ENCODE measurements around the gene CHCHD4. TPM values are rescaled to one million over a fixed set of nuclear protein-coding genes. Genes with fewer than 3 reads are reported as not detected.

Gene CHCHD4
- polyA plus RNA-seq, 1 donor from 2014 or later = 24.6 TPM

- TF ChIP-seq, protein P1, sequence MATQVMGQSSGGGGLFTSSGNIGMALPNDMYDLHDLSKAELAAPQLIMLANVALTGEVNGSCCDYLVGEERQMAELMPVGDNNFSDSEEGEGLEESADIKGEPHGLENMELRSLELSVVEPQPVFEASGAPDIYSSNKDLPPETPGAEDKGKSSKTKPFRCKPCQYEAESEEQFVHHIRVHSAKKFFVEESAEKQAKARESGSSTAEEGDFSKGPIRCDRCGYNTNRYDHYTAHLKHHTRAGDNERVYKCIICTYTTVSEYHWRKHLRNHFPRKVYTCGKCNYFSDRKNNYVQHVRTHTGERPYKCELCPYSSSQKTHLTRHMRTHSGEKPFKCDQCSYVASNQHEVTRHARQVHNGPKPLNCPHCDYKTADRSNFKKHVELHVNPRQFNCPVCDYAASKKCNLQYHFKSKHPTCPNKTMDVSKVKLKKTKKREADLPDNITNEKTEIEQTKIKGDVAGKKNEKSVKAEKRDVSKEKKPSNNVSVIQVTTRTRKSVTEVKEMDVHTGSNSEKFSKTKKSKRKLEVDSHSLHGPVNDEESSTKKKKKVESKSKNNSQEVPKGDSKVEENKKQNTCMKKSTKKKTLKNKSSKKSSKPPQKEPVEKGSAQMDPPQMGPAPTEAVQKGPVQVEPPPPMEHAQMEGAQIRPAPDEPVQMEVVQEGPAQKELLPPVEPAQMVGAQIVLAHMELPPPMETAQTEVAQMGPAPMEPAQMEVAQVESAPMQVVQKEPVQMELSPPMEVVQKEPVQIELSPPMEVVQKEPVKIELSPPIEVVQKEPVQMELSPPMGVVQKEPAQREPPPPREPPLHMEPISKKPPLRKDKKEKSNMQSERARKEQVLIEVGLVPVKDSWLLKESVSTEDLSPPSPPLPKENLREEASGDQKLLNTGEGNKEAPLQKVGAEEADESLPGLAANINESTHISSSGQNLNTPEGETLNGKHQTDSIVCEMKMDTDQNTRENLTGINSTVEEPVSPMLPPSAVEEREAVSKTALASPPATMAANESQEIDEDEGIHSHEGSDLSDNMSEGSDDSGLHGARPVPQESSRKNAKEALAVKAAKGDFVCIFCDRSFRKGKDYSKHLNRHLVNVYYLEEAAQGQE (IDR thresholded peaks at IDR 0.05; ENCODE audit: borderline replicate concordance) = no peak
- TF ChIP-seq TAF1 (IDR thresholded peaks at IDR 0.05; ENCODE audit: low read depth) = no peak
- no peak for TF ChIP-seq SMC3 (conservative IDR thresholded peaks at IDR 0.05; ENCODE audit: poor library complexity)
Measured at GRCh38 chr3:14130230-14130629, 5.6 kb upstream of the CHCHD4 start (continued).

DNA sequence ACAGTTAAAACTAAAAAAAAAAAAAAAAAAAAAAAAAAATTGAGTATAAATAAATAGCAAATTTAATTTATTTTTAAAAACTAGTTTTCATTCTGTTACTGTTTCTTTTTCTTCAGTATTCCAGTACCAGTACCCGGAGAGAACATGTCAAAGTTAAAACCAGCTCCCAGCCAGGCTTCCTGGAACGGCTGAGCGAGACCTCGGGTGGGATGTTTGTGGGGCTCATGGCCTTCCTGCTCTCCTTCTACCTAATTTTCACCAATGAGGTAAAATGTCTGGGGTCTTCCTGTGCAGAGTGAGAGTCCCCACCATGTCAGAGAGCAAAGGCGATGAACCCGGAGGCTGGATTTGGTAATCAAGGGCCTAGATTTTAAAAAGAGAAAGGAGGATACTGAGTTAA, 4.6 kb upstream of the CHCHD4 start:
- H3K4me2 ChIP-seq (ENCODE audit: low read length) = no peak overlapping the region
- H3K9me2 ChIP-seq (ENCODE audit: insufficient read depth, low read length) = no peaks in the 10 kb centered on the region
- no peaks in the 10 kb centered on the region for H3F3A ChIP-seq (ENCODE audit: insufficient read depth, low read length, poor library complexity, severe bottlenecking)
- peaks cover 37% of the 10 kb centered on the region for H3K79me2 ChIP-seq (replicated peaks; ENCODE audit: insufficient read depth, low read length)
- TF ChIP-seq MXI1 (conservative IDR thresholded peaks at IDR 0.05; ENCODE audit: poor library complexity, severe bottlenecking) (no peak), CTCF (IDR thresholded peaks at IDR 0.05; ENCODE audit: poor library complexity, severe bottlenecking) (no peak), SMC3 (conservative IDR thresholded peaks at IDR 0.05; ENCODE audit: poor library complexity) (no peak), EP300 (conservative IDR thresholded peaks at IDR 0.05; ENCODE audit: poor library complexity, severe bottlenecking) (no peak), RAD21 (conservative IDR thresholded peaks at IDR 0.05) (no peak), EZH2 (IDR thresholded peaks at IDR 0.05; ENCODE audit: borderline replicate concordance, insufficient read depth, low read length, poor library complexity, severe bottlenecking) (no peak), TAF1 (IDR thresholded peaks at IDR 0.05; ENCODE audit: low read depth) (no peak), POLR2AphosphoS5 (IDR thresholded peaks at IDR 0.05) (no peak)
- TF ChIP-seq, protein P1 (IDR thresholded peaks at IDR 0.05; ENCODE audit: borderline replicate concordance) = no peak
- no peak overlapping the region for H2AFZ ChIP-seq (ENCODE audit: low read depth, low read length)
- H3K9ac ChIP-seq (ENCODE audit: low read length) = no peak overlapping the region
- H3K27me3 ChIP-seq (ENCODE audit: insufficient read depth, low read depth, low read length) = no peaks in the 10 kb centered on the region
- H3K4me3 ChIP-seq (ENCODE audit: low read length) = no peak overlapping the region
- H3K36me3 ChIP-seq (ENCODE audit: insufficient read depth, low read length) = peaks cover 9% of the 10 kb centered on the region
- no peaks in the 10 kb centered on the region for H4K20me1 ChIP-seq (ENCODE audit: insufficient read depth)
- H3K9me3 ChIP-seq (ENCODE audit: low read length) = no peaks in the 10 kb centered on the region
- H3K27ac ChIP-seq (ENCODE audit: low read length) = no peak overlapping the region

All from neural cell (in vitro differentiated cells).